Endothelial cell of umbilical vein (primary cell): ENCODE data around the gene OR2B2. TPM values are rescaled to one million over a fixed set of nuclear protein-coding genes. Genes with fewer than 3 reads are reported as not detected.
A peak's percentile ranks its signal among the peaks of the same experiment; 100 is the strongest.

Source experiments
- BruUV-seq: library from RNA; stranded (reverse); fragments of 400-500 nt; replicated peaks from 2 replicates; lab custom pipeline; 2021; lab: Mats Ljungman, UMichigan
- CTCF ChIA-PET: fragments of 300-600, 350-600 bp; sonication (Branson Sonifier 250); formaldehyde crosslinking; loops from one replicate; lab custom pipeline; 2021; ENCODE audit warnings: antibody characterized with exemption, inconsistent platforms; lab: Charles Lee
- POLR2A ChIA-PET: fragments of 300-600, 350-600 bp; sonication (Branson Sonifier 250); formaldehyde crosslinking; loops from one replicate; lab custom pipeline; 2021; ENCODE audit warnings: antibody characterized with exemption, inconsistent platforms; lab: Charles Lee
- DNase-seq: peaks from one replicate; pipeline ENCODE4 v3.0.0-alpha.2; 2011; ENCODE audit warnings: low read depth, low spot score
- FAIRE-seq: peaks from 2 replicates; lab custom pipeline; 2011; peaks lifted over from hg19 to GRCh38; lab: Jason Lieb, UNC
- H2AFZ ChIP-seq: 2 replicates; pipeline ENCODE4 v1.6.0; 2012; ENCODE audit warnings: low read depth, low read length, control low read depth, inconsistent platforms
- H3K27ac ChIP-seq: 2 replicates; pipeline ENCODE4 v1.5.1; 2011; ENCODE audit warnings: low read depth, mild to moderate bottlenecking, control low read depth, low read length, moderate library complexity; ENCODE audit not compliant: insufficient read depth
- H3K27me3 ChIP-seq, 2 experiments: 2 replicates each; pipeline versions ENCODE4 v1.6.0 to v1.6.1; 2011; ENCODE audit warnings: low read length in 2 of 2, mixed read lengths in 1 of 2; ENCODE audit not compliant: control insufficient read depth in 2 of 2, insufficient read depth in 2 of 2
- H3K36me3 ChIP-seq, 2 experiments: 2 replicates in 1 of 2; 3 replicates in 1 of 2; pipeline ENCODE4 v1.5.1; 2011; ENCODE audit warnings: low read length in 2 of 2, mild to moderate bottlenecking in 1 of 2, moderate library complexity in 1 of 2; ENCODE audit not compliant: control insufficient read depth in 2 of 2, insufficient read depth in 2 of 2; ENCODE audit errors: extremely low read depth in 1 of 2
- H3K4me1 ChIP-seq: 3 replicates; pipeline ENCODE4 v1.5.1; 2011; ENCODE audit warnings: mild to moderate bottlenecking, low read length; ENCODE audit not compliant: control insufficient read depth, insufficient read depth; ENCODE audit errors: extremely low read depth
- H3K4me2 ChIP-seq: 2 replicates; pipeline ENCODE4 v1.6.1; 2011; ENCODE audit warnings: low read length, control low read depth, mixed read lengths; ENCODE audit not compliant: insufficient read depth
- H3K4me3 ChIP-seq, 3 experiments: fragments of 200-600 bp in 1 of 3; sonication (generic), shearing (Covaris generic) in 1 of 3; replicated peaks in 1 of 3; 2 replicates each; pipeline ENCODE4 v1.5.1; 2011 to 2016; ENCODE audit warnings: control low read depth in 3 of 3, low read length in 3 of 3, mild to moderate bottlenecking in 2 of 3, inconsistent platforms in 1 of 3, low read depth in 1 of 3, moderate library complexity in 1 of 3; ENCODE audit not compliant: insufficient read depth in 1 of 3
- H3K79me2 ChIP-seq: 2 replicates; pipeline ENCODE4 v1.6.0; 2012; ENCODE audit warnings: low read length, inconsistent platforms; ENCODE audit not compliant: control insufficient read depth, insufficient read depth
- H3K9ac ChIP-seq: replicated peaks from 2 replicates; pipeline ENCODE3; 2011; ENCODE audit warnings: low read length, control low read depth; ENCODE audit not compliant: insufficient read depth; ENCODE audit errors: extremely low read depth
- H3K9me1 ChIP-seq: replicated peaks from 3 replicates; pipeline ENCODE4 v1.6.0; 2011; ENCODE audit warnings: mild to moderate bottlenecking, low read length; ENCODE audit not compliant: control insufficient read depth, insufficient read depth; ENCODE audit errors: extremely low read depth
- H3K9me3 ChIP-seq: replicated peaks from 2 replicates; pipeline ENCODE4 v1.5.1; 2012; ENCODE audit warnings: low read length, inconsistent platforms; ENCODE audit not compliant: control insufficient read depth, insufficient read depth
- H4K20me1 ChIP-seq: replicated peaks from 2 replicates; pipeline ENCODE3; 2011; ENCODE audit warnings: mild to moderate bottlenecking, low read length; ENCODE audit not compliant: control insufficient read depth, insufficient read depth; ENCODE audit errors: extremely low read depth
- EZH2 ChIP-seq: IDR thresholded peaks from 2 replicates; pipeline ENCODE4 v1.6.1; 2012; ENCODE audit warnings: borderline replicate concordance, low read depth, mild to moderate bottlenecking, moderate library complexity, low read length, inconsistent platforms; ENCODE audit not compliant: severe bottlenecking
- JUN ChIP-seq: IDR thresholded peaks from 2 replicates; pipeline ENCODE4 v1.6.1; 2011; ENCODE audit warnings: borderline replicate concordance, low read depth; ENCODE audit not compliant: insufficient read length, insufficient read depth
- POLR2A ChIP-seq: IDR thresholded peaks from 2 replicates; pipeline ENCODE4 v1.6.1; 2012; ENCODE audit warnings: low read depth, mild to moderate bottlenecking, control low read depth, low read length
- POLR2AphosphoS5 ChIP-seq: IDR thresholded peaks from 2 replicates; pipeline ENCODE4 v1.6.1; 2012; ENCODE audit warnings: low read depth, mild to moderate bottlenecking, control low read depth, low read length, moderate library complexity; ENCODE audit not compliant: insufficient read depth
- dilution Hi-C: fragments of 300-500 bp; cut with MboI; formaldehyde crosslinking; loops from one replicate; pipeline ENCODE4 v1.15.0; 2019; ENCODE audit warnings: low sequenced_read_pairs; ENCODE audit not compliant: extremely low pct_ligation_motif_present
- intact Hi-C: fragments of 100-400 bp; cut with micrococcal nuclease; formaldehyde crosslinking; loops from one replicate; pipeline ENCODE4 v1.10.0; 2022
- polyA plus RNA-seq, 4 experiments: library from polyadenylated mRNA; depleted of rRNA in 3 of 4; stranded (reverse) in 3 of 4; unstranded in 1 of 4; fragments of >200 nt; gene quantifications; 2 replicates each; pipeline versions ENCODE4 v1.2.1 to v1.2.3, GENCODE V29; 2011 to 2012; ENCODE audit warnings: missing spikeins in 1 of 4
- total RNA-seq: library from RNA; stranded (reverse); gene quantifications from 2 replicates; pipeline ENCODE4 v1.2.3, GENCODE V29; 2021

OR2B2 gene
- total and polyA plus RNA-seq, 2 donors (not counting 3 experiments of a cell fraction or from before 2014, with no cell fraction given) = not detected

- intact Hi-C loops (loop anchor here (5.0 to 10.0 kb wide), 3 partner anchors 276 to 1858 kb away; partner anchors contain the start of gene ABT1), dilution Hi-C loops (loop anchor here (5.0 kb wide), 1 partner anchor 68 kb away; a partner anchor contains a TSS)
- POLR2A ChIA-PET = interaction anchor here (0.7 to 3.5 kb wide), 14 partner anchors 18 to 1686 kb away, joined by 3 to 77 read pairs (median 7); a partner anchor contains a TSS
- no peaks in the 10 kb centered on the region for H3K9me3 ChIP-seq
- peak overlapping the region; percentile 42 for H3K9ac ChIP-seq
- peak overlapping the region; percentile 33 for H3K27ac ChIP-seq
- H3K27me3 ChIP-seq = no peaks in the 10 kb centered on the region
- H2AFZ ChIP-seq = peak overlapping the region; percentile 81
- CTCF ChIA-PET = interaction anchor here (0.7 to 2.5 kb wide), 17 partner anchors 8 to 1865 kb away, joined by 3 to 17 read pairs (median 5); a partner anchor contains a TSS
- peak; percentile 87 for FAIRE-seq
- H3K9me1 ChIP-seq = no peaks in the 10 kb centered on the region
- H3K4me3 ChIP-seq = peak overlapping the region; percentile 36 to 48 (median 41)
- TF ChIP-seq POLR2AphosphoS5 (peak; percentile 77), EZH2 (peak; percentile 51), JUN (no peak), POLR2A (peak; percentile 94)
- TSS peak; percentile 37 for BruUV-seq
- DNase-seq = peak; percentile 94
- H3K4me2 ChIP-seq = peak overlapping the region; percentile 79
- no peaks in the 10 kb centered on the region for H3K79me2 ChIP-seq
- H3K4me1 ChIP-seq = peaks cover 19% of the 10 kb centered on the region
- no peaks in the 10 kb centered on the region for H4K20me1 ChIP-seq
- H3K36me3 ChIP-seq = no peaks in the 10 kb centered on the region
Observed at GRCh38 chr6:27890445-27891319, 21.5 kb downstream of the OR2B2 start.
